Measurements from ENCODE around the gene DIAPH2.

The DIAPH2 gene

DNA sequence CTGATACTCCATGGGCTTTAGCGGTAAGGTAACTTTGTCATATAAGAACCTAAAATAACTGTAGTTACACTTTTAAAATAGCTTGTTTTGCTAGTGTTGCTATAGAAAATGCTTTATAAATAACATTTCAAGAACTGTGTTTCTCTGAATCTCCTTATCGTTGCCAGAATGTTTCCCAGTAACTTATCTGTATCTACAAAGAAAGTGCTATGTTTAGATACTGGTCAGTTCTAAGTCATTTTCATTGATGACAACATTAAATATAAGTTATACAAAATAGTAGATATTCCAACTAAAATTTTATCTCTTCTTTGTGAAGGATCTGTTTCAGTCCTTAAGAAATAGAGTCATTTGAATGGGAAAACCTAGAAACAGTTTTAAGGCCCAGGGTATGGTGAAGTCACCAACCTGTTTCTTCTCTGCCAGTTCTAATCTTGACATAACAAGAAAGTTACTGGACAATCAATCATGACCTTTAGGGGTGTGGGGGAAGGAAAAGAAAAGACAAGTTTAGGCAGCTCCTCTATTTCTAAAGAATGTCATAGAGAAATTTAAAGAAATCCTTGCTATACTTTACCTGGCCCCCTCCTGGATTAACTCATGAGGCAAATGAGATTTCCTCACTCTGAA is 625.0 kb downstream of the DIAPH2 start:
- no peaks in the 10 kb centered on the region for H3K36me3 ChIP-seq (replicated peaks)
- no peaks in the 10 kb centered on the region for H3K27me3 ChIP-seq (replicated peaks)
- no peak for DNase-seq
- H3K4me3 ChIP-seq (ENCODE audit: low read depth, low read length): no peak overlapping the region
- in situ Hi-C loops (cut with HindIII; ENCODE audit: low pct_ligation_motif_present, low sequenced_read_pairs): no loop called here
- TF ChIP-seq, protein P1, sequence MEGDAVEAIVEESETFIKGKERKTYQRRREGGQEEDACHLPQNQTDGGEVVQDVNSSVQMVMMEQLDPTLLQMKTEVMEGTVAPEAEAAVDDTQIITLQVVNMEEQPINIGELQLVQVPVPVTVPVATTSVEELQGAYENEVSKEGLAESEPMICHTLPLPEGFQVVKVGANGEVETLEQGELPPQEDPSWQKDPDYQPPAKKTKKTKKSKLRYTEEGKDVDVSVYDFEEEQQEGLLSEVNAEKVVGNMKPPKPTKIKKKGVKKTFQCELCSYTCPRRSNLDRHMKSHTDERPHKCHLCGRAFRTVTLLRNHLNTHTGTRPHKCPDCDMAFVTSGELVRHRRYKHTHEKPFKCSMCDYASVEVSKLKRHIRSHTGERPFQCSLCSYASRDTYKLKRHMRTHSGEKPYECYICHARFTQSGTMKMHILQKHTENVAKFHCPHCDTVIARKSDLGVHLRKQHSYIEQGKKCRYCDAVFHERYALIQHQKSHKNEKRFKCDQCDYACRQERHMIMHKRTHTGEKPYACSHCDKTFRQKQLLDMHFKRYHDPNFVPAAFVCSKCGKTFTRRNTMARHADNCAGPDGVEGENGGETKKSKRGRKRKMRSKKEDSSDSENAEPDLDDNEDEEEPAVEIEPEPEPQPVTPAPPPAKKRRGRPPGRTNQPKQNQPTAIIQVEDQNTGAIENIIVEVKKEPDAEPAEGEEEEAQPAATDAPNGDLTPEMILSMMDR (IDR thresholded peaks at IDR 0.05; ENCODE audit: low read depth, low read length, missing control alignments): no peak
- no peak overlapping the region for H3K27ac ChIP-seq

DNA sequence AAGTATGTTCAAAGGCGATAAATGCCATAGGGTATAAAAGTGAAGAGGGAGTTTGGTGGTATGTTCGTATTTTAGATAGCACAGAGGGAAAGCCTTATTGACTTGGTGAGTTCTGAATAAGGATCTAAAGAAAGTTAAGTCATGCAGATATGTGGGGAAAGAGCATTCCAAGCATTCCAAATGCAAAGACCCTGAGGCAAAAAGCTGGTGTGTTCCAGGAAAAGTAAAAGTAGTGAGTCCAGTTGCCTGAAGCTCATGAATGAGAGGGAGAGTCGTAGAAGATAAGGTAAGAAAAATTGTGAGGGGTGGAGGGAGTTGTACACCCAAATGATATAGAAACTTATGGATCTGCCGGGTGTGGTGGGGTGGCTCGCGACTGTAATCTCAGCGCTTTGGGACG is 625.7 kb downstream of the DIAPH2 start:
- TF ChIP-seq, protein P1 (IDR thresholded peaks at IDR 0.05; ENCODE audit: low read depth, low read length, missing control alignments): no peak
- H3K27me3 ChIP-seq (replicated peaks): no peaks in the 10 kb centered on the region
- no peak for DNase-seq
- H3K27ac ChIP-seq: no peak overlapping the region
- no peaks in the 10 kb centered on the region for H3K36me3 ChIP-seq (replicated peaks)
- in situ Hi-C loops (cut with HindIII; ENCODE audit: low pct_ligation_motif_present, low sequenced_read_pairs): no loop called here
- no peak overlapping the region for H3K4me3 ChIP-seq (ENCODE audit: low read depth, low read length)

DNA sequence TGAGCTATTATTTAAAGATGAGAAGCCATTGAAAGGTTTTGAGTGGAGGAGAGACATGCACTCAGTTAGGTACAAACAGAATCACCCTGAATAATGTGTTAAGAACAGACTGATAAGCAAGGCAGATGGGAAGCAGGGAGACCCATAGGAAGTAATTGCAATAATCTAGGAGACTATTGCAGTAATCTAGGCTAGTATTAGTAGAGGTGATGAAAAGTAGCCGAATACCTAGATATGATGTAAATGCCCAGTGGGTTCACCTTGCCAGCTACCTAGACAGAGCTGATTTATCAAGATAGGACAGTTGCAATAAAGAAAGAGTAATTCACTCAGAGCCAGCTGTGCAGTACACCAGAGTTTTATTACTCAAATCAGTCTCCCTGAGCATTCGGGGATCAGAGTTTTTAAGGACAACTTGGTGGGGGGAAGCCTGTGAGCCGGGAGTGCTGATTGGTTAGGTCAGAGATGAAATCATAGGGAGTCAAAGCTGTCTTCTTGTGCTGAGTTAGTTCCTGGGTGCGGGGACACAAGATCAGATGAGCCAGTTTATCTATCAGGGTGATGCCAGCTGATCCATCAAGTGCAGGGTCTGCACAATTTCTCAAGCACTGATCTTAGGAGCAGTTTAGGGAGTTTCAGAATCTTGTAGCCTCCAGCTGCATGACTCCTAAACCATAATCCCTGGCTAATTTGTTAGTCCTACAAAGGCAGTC is 626.6 kb downstream of the DIAPH2 start:
- Histone ChIP-seq H3K27me3 (replicated peaks) (no peaks in the 10 kb centered on the region), H3K4me3 (ENCODE audit: low read depth, low read length) (no peak overlapping the region), H3K36me3 (replicated peaks) (no peaks in the 10 kb centered on the region), H3K27ac (no peak overlapping the region)
- in situ Hi-C loops (cut with HindIII; ENCODE audit: low pct_ligation_motif_present, low sequenced_read_pairs): no loop called here
- no peak for DNase-seq
- TF ChIP-seq, protein P1 (IDR thresholded peaks at IDR 0.05; ENCODE audit: low read depth, low read length, missing control alignments): no peak

DNA sequence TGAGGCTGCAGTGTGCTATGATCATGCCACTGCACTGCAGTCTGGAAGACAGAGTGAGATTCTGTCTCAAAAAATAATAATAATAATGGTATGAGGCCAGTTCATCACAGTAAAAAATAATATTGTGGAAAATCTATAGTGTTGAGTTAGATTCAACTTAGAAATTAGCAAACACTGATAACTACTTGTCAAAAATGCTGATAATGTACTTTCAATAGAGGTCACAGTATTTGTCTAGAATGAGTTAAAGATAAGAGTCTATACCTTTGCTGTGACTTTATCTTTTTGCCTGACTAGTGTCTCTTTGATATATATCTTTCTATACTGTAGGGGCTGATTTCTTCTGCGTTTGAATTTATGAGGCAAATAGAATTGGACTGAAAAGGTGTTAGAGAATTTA is 629.7 kb downstream of the DIAPH2 start:
- in situ Hi-C loops (cut with HindIII; ENCODE audit: low pct_ligation_motif_present, low sequenced_read_pairs): no loop called here
- no peak for DNase-seq
- H3K27me3 ChIP-seq (replicated peaks): no peaks in the 10 kb centered on the region
- no peak overlapping the region for H3K4me3 ChIP-seq (ENCODE audit: low read depth, low read length)
- no peak overlapping the region for H3K27ac ChIP-seq
- TF ChIP-seq, protein P1 (IDR thresholded peaks at IDR 0.05; ENCODE audit: low read depth, low read length, missing control alignments): no peak
- H3K36me3 ChIP-seq (replicated peaks): no peaks in the 10 kb centered on the region

DNA sequence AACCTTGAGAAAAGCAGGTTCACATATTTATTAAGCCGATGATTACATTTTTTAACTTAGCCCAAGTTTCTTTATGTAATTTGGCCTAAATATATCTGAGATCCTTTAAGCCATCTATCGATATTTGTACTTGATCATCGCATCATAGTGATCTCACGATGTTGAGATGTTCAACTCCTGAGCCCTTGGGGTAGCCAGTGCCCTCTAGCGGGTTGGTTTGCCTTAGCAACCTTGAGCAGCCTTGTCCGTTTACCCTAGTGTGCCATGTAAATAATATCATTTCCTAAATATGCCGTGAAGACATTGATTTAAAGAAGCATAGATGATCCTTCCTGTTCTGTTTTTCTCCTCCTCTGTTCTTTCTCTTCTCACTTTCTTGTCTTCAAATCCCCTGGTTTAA is 631.3 kb downstream of the DIAPH2 start:
- Histone ChIP-seq H3K36me3 (replicated peaks) (no peaks in the 10 kb centered on the region), H3K27me3 (replicated peaks) (no peaks in the 10 kb centered on the region), H3K27ac (no peak overlapping the region), H3K4me3 (ENCODE audit: low read depth, low read length) (no peak overlapping the region)
- in situ Hi-C loops (cut with HindIII; ENCODE audit: low pct_ligation_motif_present, low sequenced_read_pairs): no loop called here
- no peak for DNase-seq
- TF ChIP-seq, protein P1 (IDR thresholded peaks at IDR 0.05; ENCODE audit: low read depth, low read length, missing control alignments): peak; percentile 15

Data from brain microvascular endothelial cell (primary cell).